K562 (cell line): ENCODE measurements around the gene CHMP1A. TPM values are rescaled to one million over a fixed set of nuclear protein-coding genes. Genes with fewer than 3 reads are reported as not detected.
A peak's percentile ranks its signal among the peaks of the same experiment; 100 is the strongest.

Experiments
- ATAC-seq: fragments of 200-7000 bp; cut with Tn5 transposase; 3 replicates; pipeline ENCODE4 v1.9.1; 2020; ENCODE audit warnings: moderate library complexity
- BruUV-seq: library from RNA; stranded (reverse); fragments of 400-500 nt; replicated peaks from 2 replicates; lab custom pipeline; 2021; lab: Mats Ljungman, UMichigan
- CTCF ChIA-PET: fragments of 300-600 bp; formaldehyde crosslinking; extraction: SDS; loops from one replicate; lab custom pipeline; 2021; ENCODE audit warnings: low intra/inter-chr PET ratio; lab: Yijun Ruan, JAX
- POLR2A ChIA-PET: fragments of 300-600, 350-650 bp; sonication (Branson Sonifier 250); formaldehyde crosslinking; extraction: SDS; loops from one replicate; lab custom pipeline; 2021; ENCODE audit warnings: antibody characterized with exemption, inconsistent platforms; lab: Yijun Ruan, JAX
- DNase-seq, 4 experiments: peaks; one replicate each; pipeline versions ENCODE4 v3.0.0 to v3.0.0-alpha.2; 2011 to 2018; ENCODE audit warnings: low spot score in 3 of 4, mixed read lengths in 3 of 4; ENCODE audit errors: extremely low read depth in 1 of 4
- FAIRE-seq: peaks from 2 replicates; lab custom pipeline; 2011; peaks lifted over from hg19 to GRCh38; lab: Jason Lieb, UNC
- H2AFZ ChIP-seq: 2 replicates; pipeline ENCODE4 v1.6.0; 2011; ENCODE audit warnings: low read depth, low read length, control low read depth, inconsistent platforms
- H3K27ac ChIP-seq: fragments of 200-600 bp; 3 replicates; pipeline ENCODE4 v1.8.0; 2011; ENCODE audit warnings: low read depth, mild to moderate bottlenecking, control low read depth, inconsistent platforms, low read length, moderate library complexity, mixed read lengths; ENCODE audit errors: extremely low read depth
- H3K27me3 ChIP-seq, 2 experiments: fragments of 300-600 bp in 1 of 2; 2 replicates in 1 of 2; 3 replicates in 1 of 2; pipeline versions ENCODE4 v1.6.0 to v1.8.0; 2011; ENCODE audit warnings: inconsistent platforms in 2 of 2, low read length in 2 of 2, mild to moderate bottlenecking in 1 of 2, mixed read lengths in 1 of 2, moderate library complexity in 1 of 2; ENCODE audit not compliant: control insufficient read depth in 2 of 2, insufficient read depth in 2 of 2
- H3K36me3 ChIP-seq: fragments of 300-600 bp; 3 replicates; pipeline ENCODE4 v1.8.0; 2011; ENCODE audit warnings: mild to moderate bottlenecking, low read length, inconsistent platforms; ENCODE audit not compliant: control insufficient read depth, insufficient read depth
- H3K4me1 ChIP-seq, 2 experiments: fragments of 200-600 bp in 1 of 2; replicated peaks in 1 of 2; 2 replicates in 1 of 2; 3 replicates in 1 of 2; pipeline versions ENCODE4 v1.5.1 to v1.8.0; 2011; ENCODE audit warnings: inconsistent platforms in 2 of 2, low read length in 2 of 2, mild to moderate bottlenecking in 1 of 2, mixed read lengths in 1 of 2, moderate library complexity in 1 of 2; ENCODE audit not compliant: control insufficient read depth in 2 of 2, insufficient read depth in 2 of 2
- H3K4me2 ChIP-seq: 2 replicates; pipeline ENCODE4 v1.6.1; 2011; ENCODE audit warnings: low read length, control low read depth, inconsistent platforms, mixed read lengths; ENCODE audit not compliant: insufficient read depth
- H3K4me3 ChIP-seq: fragments of 200-600 bp; sonication (generic), shearing (Covaris generic); 2 replicates; pipeline ENCODE4 v1.5.1; 2016; ENCODE audit warnings: control low read depth, inconsistent platforms
- H3K79me2 ChIP-seq: fragments of 200-600 bp; 3 replicates; pipeline ENCODE4 v1.8.0; 2011; ENCODE audit warnings: low read length, inconsistent platforms; ENCODE audit not compliant: control insufficient read depth, insufficient read depth
- H3K9ac ChIP-seq, 2 experiments: 2 replicates each; pipeline versions ENCODE4 v1.6.0 to v1.6.1; 2011; ENCODE audit warnings: low read depth in 2 of 2, low read length in 2 of 2, control low read depth in 1 of 2, inconsistent platforms in 1 of 2, mild to moderate bottlenecking in 1 of 2, mixed read lengths in 1 of 2; ENCODE audit not compliant: insufficient read depth in 1 of 2
- H3K9me1 ChIP-seq: one replicate; pipeline ENCODE4 v1.6.0; 2011; ENCODE audit warnings: inconsistent platforms, mild to moderate bottlenecking, low read length, moderate library complexity; ENCODE audit not compliant: control insufficient read depth, insufficient read depth
- H3K9me3 ChIP-seq: replicated peaks from 2 replicates; pipeline ENCODE4 v1.5.1; 2011; ENCODE audit warnings: low read depth, low read length, inconsistent platforms; ENCODE audit not compliant: control insufficient read depth, insufficient read depth
- H4K20me1 ChIP-seq: replicated peaks from 2 replicates; pipeline ENCODE4 v1.6.1; 2011; ENCODE audit warnings: low read length, inconsistent platforms, mixed read lengths; ENCODE audit not compliant: control insufficient read depth, insufficient read depth
- BHLHE40 ChIP-seq: IDR thresholded peaks from 2 replicates; pipeline ENCODE4 v1.6.1; 2011; ENCODE audit warnings: low read length, improper control_type of control experiment
- CBX3 ChIP-seq, 2 experiments: IDR thresholded peaks; 1 replicate in 1 of 2; 2 replicates in 1 of 2; pipeline ENCODE4 v1.6.1; 2012; ENCODE audit warnings: inconsistent platforms in 2 of 2, low read length in 2 of 2, borderline replicate concordance in 1 of 2, control low read depth in 1 of 2
- GTF2E2 ChIP-seq: fragments of 200-800 bp; sonication (Bioruptor generic); IDR thresholded peaks from 2 replicates; pipeline ENCODE4 v1.6.1; 2016; ENCODE audit warnings: missing genetic modification characterization, missing compliant biosample characterization
- HNRNPK ChIP-seq: fragments of 200-400 bp; formaldehyde crosslinking; IDR thresholded peaks from one replicate; pipeline ENCODE4 v1.6.1; 2018; ENCODE audit warnings: mild to moderate bottlenecking, low read depth, low read length; ENCODE audit not compliant: poor library complexity, severe bottlenecking
- NCOR1 ChIP-seq: fragments of 450-650 bp; IDR thresholded peaks from 2 replicates; pipeline ENCODE4 v1.6.1; 2016; ENCODE audit warnings: mild to moderate bottlenecking, moderate library complexity
- POLR2G ChIP-seq: fragments of 200-400 bp; formaldehyde crosslinking; IDR thresholded peaks from 2 replicates; pipeline ENCODE4 v1.6.1; 2017; ENCODE audit warnings: low read depth, mild to moderate bottlenecking, antibody characterized with exemption, low read length, moderate library complexity
- ZBTB33 ChIP-seq: sonication (generic); formaldehyde crosslinking; IDR thresholded peaks from 2 replicates; pipeline ENCODE4 v1.8.1; 2023; ENCODE audit warnings: mild to moderate bottlenecking, missing genetic modification reagents
- ZBTB7A ChIP-seq: IDR thresholded peaks from 2 replicates; pipeline ENCODE4 v1.6.1; 2011; ENCODE audit warnings: low read depth, mild to moderate bottlenecking, low read length, moderate library complexity, borderline replicate concordance; ENCODE audit not compliant: control insufficient read depth
- ZKSCAN1 ChIP-seq: fragments of 150-350 bp; IDR thresholded peaks from 2 replicates; pipeline ENCODE4 v1.6.1; 2016; ENCODE audit warnings: low read depth, low read length
- ZNF133 ChIP-seq: fragments of 250-450 bp; sonication (Bioruptor Pico); IDR thresholded peaks from 2 replicates; pipeline ENCODE4 v1.4.0; 2020; ENCODE audit warnings: mild to moderate bottlenecking
- ZSCAN32 ChIP-seq: fragments of 450-650 bp; formaldehyde crosslinking; IDR thresholded peaks from 2 replicates; pipeline ENCODE4 v1.4.0; 2020; ENCODE audit warnings: mild to moderate bottlenecking, moderate library complexity
- WGBS: fragments of 100-300 bp; shearing (Covaris generic); methylation state at CpG from one replicate; pipeline ENCODE4 v1.1.6; 2016; ENCODE audit warnings: low coverage, mixed read lengths; ENCODE audit not compliant: insufficient coverage; ENCODE audit errors: missing lambda C conversion rate; 5-methylcytosine and 5-hydroxymethylcytosine counted together
- in situ Hi-C: fragments of 300-500 bp; cut with MboI; formaldehyde crosslinking; loops from 4 replicates; pipeline ENCODE4 v1.15.0; 2018; ENCODE audit warnings: inconsistent platforms, mixed read lengths
- intact Hi-C: fragments of 100-400 bp; cut with micrococcal nuclease; formaldehyde crosslinking; loops from 2 replicates; pipeline ENCODE4 v1.14.2; 2022
- polyA plus RNA-seq, 8 experiments: library from polyadenylated mRNA; depleted of rRNA in 4 of 8; stranded (reverse) in 5 of 8; unstranded in 3 of 8; fragments of >200 nt; fragmentation: Nextera tagmentation in 2 of 8; fragmentation: Illumina TruSeq in 1 of 8; extraction: Ambion mirVana in 2 of 8; extraction: Trizol in 1 of 8; gene quantifications; 2 replicates each; pipeline versions ENCODE4 v1.2.1 to v1.2.3, GENCODE V29; 2011 to 2014; ENCODE audit warnings: inconsistent platforms in 1 of 8, missing spikeins in 1 of 8
- total RNA-seq, 7 experiments: library from RNA; depleted of rRNA in 6 of 7; stranded (reverse); fragments of >200 nt in 6 of 7; fragmentation: Illumina TruSeq in 2 of 7; extraction: Trizol in 2 of 7; gene quantifications; 2 replicates each; pipeline versions ENCODE4 v1.2.1 to v1.2.3, GENCODE V29; 2011 to 2021; ENCODE audit warnings: low replicate concordance in 1 of 7
- TF ChIP-seq, protein P1 (sequence below): fragments of 250-450 bp; sonication (Bioruptor Pico); IDR thresholded peaks from 2 replicates; pipeline ENCODE4 v1.9.0; 2021; ENCODE audit warnings: mild to moderate bottlenecking, inconsistent platforms

The CHMP1A gene
- total and polyA plus RNA-seq, 9 of the 15 experiments (the other 6 are each of a cell fraction or from before 2014, with no cell fraction given): 0.83 to 79.9 (median 45.2) TPM

- TF ChIP-seq ZBTB33 (CRISPR knock-in tag): no peak
- no peak for TF ChIP-seq GTF2E2 (tag)
- peak; percentile 65 for TF ChIP-seq POLR2G
Measured at GRCh38 chr16:89641458-89642119, 15.9 kb downstream of the CHMP1A start (continued).

GRCh38 chr16:89639385-89639784 lies 18.1 kb downstream of the CHMP1A start:
- ATAC-seq: no peak

More at GRCh38 chr16:89639385-89639784, 18.1 kb downstream of the CHMP1A start:
- FAIRE-seq (no peak), DNase-seq (no peak)
- no TSS peak for BruUV-seq
- Histone ChIP-seq H3K4me3 (no peak overlapping the region), H3K36me3 (no peaks in the 10 kb centered on the region), H3K4me1 (peaks cover 0 to 54% of the 10 kb centered on the region in 2 experiments; a peak in 3 of 5 replicates), H3K4me2 (no peak overlapping the region), H3K79me2 (no peaks in the 10 kb centered on the region), H3K9ac (no peak overlapping the region), H3K9me3 (no peaks in the 10 kb centered on the region), H3K27ac (no peak overlapping the region), H2AFZ (no peak overlapping the region), H4K20me1 (no peaks in the 10 kb centered on the region), H3K27me3 (peaks cover 0 to 15% of the 10 kb centered on the region in 2 experiments; a peak in 1 of 5 replicates), H3K9me1 (no peaks in the 10 kb centered on the region)
- in situ Hi-C loops (no loop called here), intact Hi-C loops (loop anchor here (5.0 kb wide), 1 partner anchor 37 kb away; no protein-coding TSS in a partner anchor)
- CTCF ChIA-PET: no interaction called here
- 35% methylated on average over 5 of the region's 6 CpGs for WGBS
- no peak for TF ChIP-seq HNRNPK
- TF ChIP-seq ZBTB33 (CRISPR knock-in tag): no peak
- TF ChIP-seq, protein P1, sequence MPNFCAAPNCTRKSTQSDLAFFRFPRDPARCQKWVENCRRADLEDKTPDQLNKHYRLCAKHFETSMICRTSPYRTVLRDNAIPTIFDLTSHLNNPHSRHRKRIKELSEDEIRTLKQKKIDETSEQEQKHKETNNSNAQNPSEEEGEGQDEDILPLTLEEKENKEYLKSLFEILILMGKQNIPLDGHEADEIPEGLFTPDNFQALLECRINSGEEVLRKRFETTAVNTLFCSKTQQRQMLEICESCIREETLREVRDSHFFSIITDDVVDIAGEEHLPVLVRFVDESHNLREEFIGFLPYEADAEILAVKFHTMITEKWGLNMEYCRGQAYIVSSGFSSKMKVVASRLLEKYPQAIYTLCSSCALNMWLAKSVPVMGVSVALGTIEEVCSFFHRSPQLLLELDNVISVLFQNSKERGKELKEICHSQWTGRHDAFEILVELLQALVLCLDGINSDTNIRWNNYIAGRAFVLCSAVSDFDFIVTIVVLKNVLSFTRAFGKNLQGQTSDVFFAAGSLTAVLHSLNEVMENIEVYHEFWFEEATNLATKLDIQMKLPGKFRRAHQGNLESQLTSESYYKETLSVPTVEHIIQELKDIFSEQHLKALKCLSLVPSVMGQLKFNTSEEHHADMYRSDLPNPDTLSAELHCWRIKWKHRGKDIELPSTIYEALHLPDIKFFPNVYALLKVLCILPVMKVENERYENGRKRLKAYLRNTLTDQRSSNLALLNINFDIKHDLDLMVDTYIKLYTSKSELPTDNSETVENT: no peak
- no peak for TF ChIP-seq ZNF133 (CRISPR knock-in tag)
- no peak for TF ChIP-seq CBX3 (IDR thresholded peaks at IDR 0.05; ENCODE audit: borderline replicate concordance in 1 of 2, low read length in 2 of 2)
- no peak for TF ChIP-seq BHLHE40
- no peak for TF ChIP-seq ZBTB7A
- no peak for TF ChIP-seq ZSCAN32 (CRISPR knock-in tag)
- no peak for TF ChIP-seq ZKSCAN1
- TF ChIP-seq NCOR1: no peak
- POLR2A ChIA-PET: interaction anchor here (0.7 kb wide), 1 partner anchor 8 kb away, joined by 3 read pairs; no protein-coding TSS in a partner anchor
